NCI-H128 (cell line): Measurements from ENCODE around the gene CYTH1.

ENCODE experiments used
- DNase-seq: peaks from one replicate; lab custom pipeline; 2025; ENCODE audit not compliant: unreplicated experiment; lab: John Stamatoyannopoulos, UW

The CYTH1 gene

GRCh38 chr17:78781893-78782304 is at the start of gene CYTH1:
Gene CYTH1, minus strand, starts transcription at chr17:78782273. Its CDS starts 50 bp downstream, at chr17:78782223.
- DNase-seq, result no peak

- no peak for DNase-seq
These were observed 47.4 kb upstream of the CYTH1 start for GRCh38 chr17:78829477-78829876.

GRCh38 chr17:78828470-78829185 is 46.6 kb upstream of the CYTH1 start:
- DNase-seq, result no peak

- DNase-seq, result no peak
These were observed 44.9 kb upstream of the CYTH1 start for GRCh38 chr17:78826836-78827509.

GRCh38 chr17:78826421-78826820 is 44.3 kb upstream of the CYTH1 start:
- no peak for DNase-seq

GRCh38 chr17:78825696-78826095 is 43.6 kb upstream of the CYTH1 start:
- no peak for DNase-seq

GRCh38 chr17:78824240-78824639 is 42.2 kb upstream of the CYTH1 start:
- DNase-seq, result no peak

- DNase-seq, result no peak
These were observed 41.4 kb upstream of the CYTH1 start for GRCh38 chr17:78823282-78824046.

GRCh38 chr17:78822552-78822951 is 40.5 kb upstream of the CYTH1 start:
- no peak for DNase-seq

- no peak for DNase-seq
These were observed 39.9 kb upstream of the CYTH1 start for GRCh38 chr17:78821961-78822360.

- DNase-seq, result no peak
These were observed 38.8 kb upstream of the CYTH1 start for GRCh38 chr17:78820841-78821240.

GRCh38 chr17:78819806-78820792 is 38.0 kb upstream of the CYTH1 start:
- DNase-seq, result no peak

- no peak for DNase-seq
These were observed 37.3 kb upstream of the CYTH1 start for GRCh38 chr17:78819402-78819801.

- DNase-seq, result no peak
These were observed 36.9 kb upstream of the CYTH1 start for GRCh38 chr17:78818932-78819331.

GRCh38 chr17:78818152-78818846 is 36.2 kb upstream of the CYTH1 start:
- no peak for DNase-seq

- no peak for DNase-seq
These were observed 35.0 kb upstream of the CYTH1 start for GRCh38 chr17:78817123-78817522.

GRCh38 chr17:78815696-78816095 is 33.6 kb upstream of the CYTH1 start:
- DNase-seq, result no peak

GRCh38 chr17:78812855-78813254 is 30.8 kb upstream of the CYTH1 start:
- no peak for DNase-seq

GRCh38 chr17:78808163-78808562 is 26.1 kb upstream of the CYTH1 start:
- no peak for DNase-seq

GRCh38 chr17:78806451-78806850 is 24.4 kb upstream of the CYTH1 start:
- DNase-seq, result no peak
